BLaER1 (cell line): Measurements from ENCODE around the gene STK25.
"Not testable (repeated sequence)": the region's sequence is repeated elsewhere in the genome, so short reads cannot be mapped to it uniquely, and the experiment has no call there.

ENCODE experiments used
- H3K27ac ChIP-seq: shearing (Covaris generic); formaldehyde crosslinking; 2 replicates; pipeline ENCODE4 v1.8.1; 2022
- H3K27me3 ChIP-seq: shearing (Covaris generic); formaldehyde crosslinking; 2 replicates; pipeline ENCODE4 v1.8.1; 2022
- H3K36me3 ChIP-seq: shearing (Covaris generic); formaldehyde crosslinking; 2 replicates; pipeline ENCODE4 v1.8.1; 2022
- H3K4me1 ChIP-seq: shearing (Covaris generic); formaldehyde crosslinking; 2 replicates; pipeline ENCODE4 v1.8.1; 2022
- H3K4me2 ChIP-seq: shearing (Covaris generic); formaldehyde crosslinking; 2 replicates; pipeline ENCODE4 v1.8.1; 2022
- H3K4me3 ChIP-seq: shearing (Covaris generic); formaldehyde crosslinking; 2 replicates; pipeline ENCODE4 v1.8.1; 2022
- H3K9ac ChIP-seq: shearing (Covaris generic); formaldehyde crosslinking; 2 replicates; pipeline ENCODE4 v1.8.1; 2022
- H3K9me3 ChIP-seq: shearing (Covaris generic); formaldehyde crosslinking; 2 replicates; pipeline ENCODE4 v1.8.1; 2022
- H4K20me1 ChIP-seq: shearing (Covaris generic); formaldehyde crosslinking; 2 replicates; pipeline ENCODE4 v1.8.1; 2022
- Cebpa-rat ChIP-seq: shearing (Covaris generic); IDR thresholded peaks from 2 replicates; pipeline ENCODE4 v1.8.1; 2022

The STK25 gene

DNA sequence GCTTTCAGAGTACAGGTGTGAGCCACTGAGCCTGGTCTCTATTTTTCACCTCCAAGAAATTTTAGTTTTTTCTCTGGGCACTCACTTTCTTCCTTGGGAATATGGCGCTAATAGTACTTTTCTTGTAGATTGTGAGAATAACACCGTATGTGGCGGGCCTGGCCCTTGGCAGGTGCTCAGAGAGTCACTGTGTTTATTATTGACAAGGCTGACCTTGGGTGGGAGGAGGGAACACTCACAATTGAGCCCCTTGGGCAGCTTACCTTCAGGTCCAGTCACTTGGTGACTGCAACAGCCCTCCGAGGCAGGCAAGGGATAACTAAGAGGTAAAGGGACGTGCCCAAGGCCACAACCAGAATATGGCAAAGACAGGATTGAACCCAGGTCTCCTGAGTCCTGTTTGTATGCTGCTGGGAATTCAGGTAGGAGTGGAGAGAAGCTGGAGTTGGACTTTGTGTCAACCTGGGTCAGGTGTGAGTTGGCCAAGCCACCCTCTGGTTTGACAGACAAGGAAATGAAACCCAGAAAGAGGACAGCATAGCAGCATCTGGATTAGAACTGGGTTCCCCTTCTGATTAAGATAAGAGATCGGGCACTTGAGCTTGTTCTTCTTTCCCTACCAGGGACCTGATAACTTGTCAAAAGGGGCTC lies 2.8 kb upstream of the STK25 start:
- Histone ChIP-seq H3K4me2 (no peak overlapping the region), H3K4me3 (no peak overlapping the region), H3K36me3 (peaks cover 3% of the 10 kb centered on the region; the same call in 1 of the 2 replicates), H3K27me3 (no peaks in the 10 kb centered on the region), H3K27ac (no peak overlapping the region), H4K20me1 (peaks cover 18% of the 10 kb centered on the region), H3K9me3 (no peaks in the 10 kb centered on the region), H3K4me1 (peaks cover 21% of the 10 kb centered on the region), H3K9ac (no peak overlapping the region)
- TF ChIP-seq Cebpa-rat, result no peak

DNA sequence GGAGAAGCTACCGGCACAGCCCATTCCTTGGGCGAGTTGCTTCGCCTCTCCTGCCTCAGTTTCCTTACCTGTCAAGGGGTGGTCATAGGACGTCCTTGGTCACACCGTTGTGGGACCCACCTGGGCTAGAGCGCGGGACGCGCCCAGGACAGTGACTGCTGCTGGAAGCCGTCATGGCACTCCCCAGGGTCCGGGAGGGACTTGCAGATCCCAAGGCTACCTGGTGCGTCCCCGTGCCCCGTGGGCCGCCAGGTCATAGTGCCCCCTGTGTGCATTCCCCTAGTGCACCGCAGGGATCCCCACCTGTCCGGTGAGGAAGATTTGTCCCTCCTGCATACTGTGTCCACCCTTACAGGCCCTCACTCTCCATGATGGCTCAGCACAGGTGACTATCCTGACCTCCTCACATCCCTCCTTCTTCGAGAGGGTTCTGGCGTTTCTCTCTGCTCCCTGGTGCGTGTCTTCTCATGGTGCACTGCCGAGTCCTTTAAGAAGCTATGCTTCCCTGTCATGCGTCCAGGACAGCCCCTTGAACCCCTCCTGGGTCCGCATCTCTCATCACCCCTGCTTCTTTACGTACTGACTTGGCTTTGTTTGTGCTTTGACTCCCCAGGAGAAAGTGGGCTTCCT lies 886 bp upstream of the STK25 start:
- H4K20me1 ChIP-seq, result peaks cover 37% of the 10 kb centered on the region
- peak overlapping the region; percentile 88 for H3K27ac ChIP-seq
- peaks cover 22% of the 10 kb centered on the region for H3K36me3 ChIP-seq
- H3K4me2 ChIP-seq, result peak overlapping the region; percentile 94
- H3K9ac ChIP-seq, result peak overlapping the region; percentile 80
- no peaks in the 10 kb centered on the region for H3K9me3 ChIP-seq
- TF ChIP-seq Cebpa-rat, result no peak
- peak overlapping the region; percentile 92 for H3K4me3 ChIP-seq
- peaks cover 34% of the 10 kb centered on the region for H3K4me1 ChIP-seq
- no peaks in the 10 kb centered on the region for H3K27me3 ChIP-seq

DNA sequence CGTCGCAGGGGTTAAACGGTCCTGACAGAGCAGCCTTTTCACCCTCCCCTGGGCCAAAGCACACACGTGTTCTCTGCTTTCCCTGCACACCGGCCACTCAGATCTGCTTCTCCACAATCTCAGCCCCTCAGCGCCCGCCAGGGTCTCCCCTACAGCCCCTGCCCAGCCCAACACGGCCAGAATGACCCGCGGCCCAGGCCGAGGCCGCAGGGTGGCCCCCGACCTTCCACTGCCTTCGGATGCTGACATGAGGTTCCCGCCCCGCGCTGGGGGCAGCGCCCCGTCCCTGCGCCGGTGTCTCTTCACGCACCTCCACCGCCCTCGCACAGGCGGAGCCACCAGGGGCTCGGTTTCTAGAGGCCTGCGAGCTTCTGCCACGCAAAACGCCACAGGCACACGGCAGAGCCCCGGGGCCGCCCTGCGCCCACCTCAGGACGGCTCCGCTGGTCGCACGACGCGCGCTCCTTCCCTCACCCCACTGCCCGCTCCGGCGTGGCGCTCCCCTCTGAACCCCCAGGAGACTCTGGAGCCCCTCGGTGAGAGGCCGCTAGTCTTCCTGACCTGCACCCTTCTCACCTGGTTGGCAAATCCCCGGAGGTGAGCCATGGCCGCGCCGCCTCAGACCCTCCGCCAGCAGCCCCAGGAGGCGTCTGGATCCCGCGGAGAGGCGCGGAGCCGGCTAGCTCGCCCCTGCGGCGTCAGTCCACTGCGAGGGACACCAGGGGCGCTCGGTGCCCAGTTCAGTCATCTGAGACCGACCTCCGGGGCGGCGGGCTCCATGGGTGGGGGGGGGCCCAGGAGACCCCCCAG lies 749 bp downstream of the STK25 start:
- no peaks in the 10 kb centered on the region for H3K27me3 ChIP-seq
- H3K4me3 ChIP-seq, result peak overlapping the region; percentile 92
- no peak for TF ChIP-seq Cebpa-rat
- peaks cover 34% of the 10 kb centered on the region for H3K36me3 ChIP-seq
- peak overlapping the region; percentile 96 for H3K4me2 ChIP-seq
- H4K20me1 ChIP-seq, result peaks cover 52% of the 10 kb centered on the region
- H3K9me3 ChIP-seq, result no peaks in the 10 kb centered on the region
- peak overlapping the region; percentile 92 for H3K9ac ChIP-seq
- H3K4me1 ChIP-seq, result peaks cover 34% of the 10 kb centered on the region
- H3K27ac ChIP-seq, result peak overlapping the region; percentile 88

DNA sequence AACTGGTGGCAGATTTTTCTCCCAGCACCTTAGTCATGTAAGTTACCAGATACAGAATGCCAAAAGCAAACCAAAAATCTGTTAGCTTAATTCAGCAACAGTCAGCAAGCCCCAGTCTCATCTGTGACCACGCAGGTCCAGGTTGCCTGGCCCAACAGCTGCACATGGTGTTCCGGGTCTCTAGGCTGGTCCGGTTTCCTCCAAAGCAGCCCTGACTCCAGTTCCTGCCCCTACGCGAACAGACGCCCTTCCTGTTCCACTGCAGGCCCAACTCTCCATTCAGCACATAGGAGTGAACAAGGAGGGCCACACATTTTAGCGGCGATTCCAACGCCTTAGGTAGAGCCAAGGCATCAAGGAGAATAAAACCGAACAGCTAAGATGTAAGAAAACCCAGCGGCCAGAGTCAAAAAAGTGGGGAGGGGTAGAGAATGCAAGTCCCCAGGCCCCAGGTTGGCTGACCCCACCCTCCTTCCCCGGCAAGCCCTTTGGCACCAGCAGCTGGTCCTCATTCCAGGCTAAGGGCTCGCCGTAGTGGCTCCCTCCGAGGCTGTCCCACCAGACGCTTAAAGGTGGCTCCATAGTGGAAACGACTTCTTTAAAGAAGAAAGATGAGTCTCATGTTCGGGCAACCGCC lies 1.5 kb downstream of the STK25 start:
- peak overlapping the region; percentile 96 for H3K4me2 ChIP-seq
- H3K27me3 ChIP-seq, result no peaks in the 10 kb centered on the region
- no peak for TF ChIP-seq Cebpa-rat
- H3K4me3 ChIP-seq, result peak overlapping the region; percentile 92
- peak overlapping the region; percentile 92 for H3K9ac ChIP-seq
- peaks cover 34% of the 10 kb centered on the region for H3K4me1 ChIP-seq
- no peaks in the 10 kb centered on the region for H3K9me3 ChIP-seq
- H4K20me1 ChIP-seq, result peaks cover 60% of the 10 kb centered on the region
- peak overlapping the region; percentile 88; the same call in 1 of the 2 replicates for H3K27ac ChIP-seq
- H3K36me3 ChIP-seq, result peaks cover 41% of the 10 kb centered on the region

DNA sequence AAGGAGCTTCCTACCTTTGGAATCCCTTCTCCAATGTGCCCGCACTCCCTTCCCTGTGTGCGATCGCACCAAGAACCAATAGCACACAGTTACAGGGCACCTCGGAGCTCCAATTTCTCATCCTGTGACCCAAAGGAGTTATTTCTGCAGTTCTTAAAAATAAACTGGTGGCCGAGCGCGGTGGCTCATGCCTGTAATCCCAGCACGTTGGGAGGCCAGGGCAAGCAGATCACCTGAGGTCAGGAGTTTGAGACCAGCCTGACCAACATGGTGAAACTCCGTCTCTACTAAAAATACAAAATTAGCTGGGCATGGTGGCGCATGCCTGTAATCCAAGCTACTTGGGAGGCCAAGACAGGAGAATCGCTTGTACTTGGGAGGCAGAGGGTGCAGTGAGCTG lies 2.1 kb downstream of the STK25 start:
- not testable (repeated sequence) for H3K9me3 ChIP-seq, H3K4me3 ChIP-seq, H3K27me3 ChIP-seq, H3K27ac ChIP-seq
- peaks cover 65% of the 10 kb centered on the region for H4K20me1 ChIP-seq
- peak overlapping the region; percentile 92; the same call in 1 of the 2 replicates for H3K9ac ChIP-seq
- H3K4me1 ChIP-seq, result peaks cover 34% of the 10 kb centered on the region
- peak overlapping the region; percentile 96 for H3K4me2 ChIP-seq
- H3K36me3 ChIP-seq, result peaks cover 47% of the 10 kb centered on the region

DNA sequence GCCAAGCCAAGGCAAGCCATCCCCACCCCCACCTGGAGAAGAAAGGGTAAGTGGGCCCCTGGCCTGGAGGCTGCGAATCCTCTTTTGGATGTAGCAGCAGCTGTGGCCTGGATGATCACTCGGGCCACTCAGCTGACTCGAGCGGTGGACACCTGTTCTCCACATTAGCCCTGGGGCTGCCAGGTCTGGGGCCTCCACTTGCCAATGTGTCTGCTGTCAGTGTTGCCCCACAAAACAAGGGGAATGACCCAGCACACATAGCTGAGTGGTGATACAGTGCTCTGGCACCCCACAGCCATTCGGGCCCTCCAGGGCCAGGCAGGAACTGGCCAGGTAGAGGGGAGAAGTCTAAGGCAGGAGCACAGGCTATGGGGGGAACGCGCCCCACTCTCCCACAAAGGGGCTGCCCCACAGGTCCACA lies 2.6 kb downstream of the STK25 start:
- Histone ChIP-seq H3K4me2 (peak overlapping the region; percentile 96; the same call in 1 of the 2 replicates), H3K4me3 (no peak overlapping the region), H3K27ac (no peak overlapping the region), H3K9ac (no peak overlapping the region), H3K36me3 (peaks cover 52% of the 10 kb centered on the region), H3K4me1 (peaks cover 34% of the 10 kb centered on the region), H3K27me3 (no peaks in the 10 kb centered on the region), H4K20me1 (peaks cover 71% of the 10 kb centered on the region), H3K9me3 (no peaks in the 10 kb centered on the region)
- no peak for TF ChIP-seq Cebpa-rat

DNA sequence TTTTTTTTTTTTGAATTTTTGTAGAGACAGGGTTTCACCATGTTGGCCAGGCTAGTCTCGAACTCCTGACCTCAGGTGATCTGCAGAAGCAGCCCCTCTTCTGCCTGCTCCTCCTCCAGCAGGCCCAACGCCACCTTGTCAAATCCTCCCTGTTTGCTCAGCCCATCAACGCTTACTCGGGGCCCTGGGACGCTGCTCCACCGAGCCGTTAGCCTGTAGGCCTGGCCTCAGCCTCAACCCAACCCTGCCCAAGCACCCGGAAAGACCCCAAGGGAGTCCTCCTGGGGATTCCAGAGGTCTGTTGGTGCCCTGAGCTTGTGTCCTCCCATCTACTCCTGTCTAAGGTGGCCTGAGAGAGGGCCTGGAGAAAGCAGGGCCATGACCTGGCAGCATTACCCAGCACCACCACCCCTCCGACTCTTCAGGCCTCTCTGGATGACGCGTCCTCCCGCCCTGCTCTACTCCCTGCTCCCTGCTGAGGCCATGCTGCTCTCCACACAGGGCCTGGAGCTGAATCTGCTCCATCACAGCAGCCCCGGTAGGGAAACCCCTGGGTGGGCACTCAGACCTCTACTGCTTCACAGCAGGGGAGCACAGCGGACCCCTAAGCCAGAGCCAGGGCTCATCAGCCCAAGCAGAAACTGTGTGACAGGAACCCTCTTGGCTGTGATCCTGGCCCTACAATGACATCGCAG lies 3.2 kb downstream of the STK25 start:
- Histone ChIP-seq H3K9me3 (no peaks in the 10 kb centered on the region), H3K4me1 (peaks cover 34% of the 10 kb centered on the region), H3K27me3 (no peaks in the 10 kb centered on the region), H3K36me3 (peaks cover 58% of the 10 kb centered on the region), H4K20me1 (peaks cover 76% of the 10 kb centered on the region), H3K4me2 (0 out of 2 replicates have a peak overlapping the region, but pooled peaks have one; percentile 96), H3K27ac (no peak overlapping the region), H3K9ac (peak overlapping the region; percentile 15; the same call in 1 of the 2 replicates), H3K4me3 (no peak overlapping the region)
- no peak for TF ChIP-seq Cebpa-rat

DNA sequence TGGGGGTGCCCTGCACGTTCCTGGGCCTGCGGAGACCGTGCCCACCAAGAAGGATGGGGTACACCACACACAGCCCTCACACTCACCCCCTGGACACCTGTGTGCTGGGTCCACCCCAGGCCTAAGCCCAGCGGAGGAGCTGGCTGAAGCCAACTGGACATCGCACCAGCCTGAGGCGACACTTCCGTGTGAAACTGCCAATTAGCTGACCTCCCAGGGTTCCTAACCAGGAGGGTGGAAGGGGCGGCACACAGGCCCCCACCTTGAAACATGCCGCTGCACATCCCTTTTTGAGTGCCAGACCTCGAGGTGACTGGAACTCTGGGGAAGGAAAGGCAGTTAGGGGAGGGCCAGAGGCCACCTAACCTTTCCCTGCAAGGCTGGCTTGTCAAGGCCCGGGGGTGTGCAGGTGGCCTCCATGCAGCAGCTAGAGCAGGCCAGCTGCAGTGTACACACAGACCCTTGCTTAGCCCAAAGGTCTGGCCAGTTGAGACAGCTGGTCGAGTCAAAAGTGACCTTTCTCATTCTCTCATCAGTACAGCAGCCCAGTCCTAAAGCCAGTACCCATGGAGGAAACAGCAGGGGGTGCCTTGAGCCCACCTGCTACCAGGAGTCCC lies 4.5 kb downstream of the STK25 start:
- no peaks in the 10 kb centered on the region for H3K27me3 ChIP-seq
- no peak overlapping the region for H3K4me3 ChIP-seq
- no peak for TF ChIP-seq Cebpa-rat
- peaks cover 26% of the 10 kb centered on the region for H3K4me1 ChIP-seq
- H3K27ac ChIP-seq, result no peak overlapping the region
- no peaks in the 10 kb centered on the region for H3K9me3 ChIP-seq
- H3K9ac ChIP-seq, result no peak overlapping the region
- peaks cover 71% of the 10 kb centered on the region for H3K36me3 ChIP-seq
- H3K4me2 ChIP-seq, result no peak overlapping the region
- peaks cover 90% of the 10 kb centered on the region for H4K20me1 ChIP-seq

DNA sequence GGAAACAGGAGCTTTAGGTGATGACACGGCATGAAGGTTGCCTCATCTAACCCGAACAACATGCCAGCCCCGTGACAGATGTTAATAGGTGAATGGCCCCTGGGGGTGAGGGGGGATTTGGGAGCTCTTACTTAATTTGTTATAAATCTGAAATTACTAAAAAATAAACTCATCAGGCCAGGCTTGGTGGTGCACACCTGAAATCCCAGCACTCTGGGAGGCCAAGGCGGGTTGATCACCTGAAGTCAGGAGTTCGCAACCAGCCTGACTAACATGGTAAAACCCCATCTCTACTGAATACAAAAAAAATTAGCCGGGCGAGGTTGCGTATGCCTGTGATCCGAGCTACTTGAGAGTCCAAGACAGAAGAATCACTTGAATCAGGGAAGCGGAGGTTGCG lies 6.1 kb downstream of the STK25 start:
- Histone ChIP-seq H3K4me3 (no peak overlapping the region), H3K36me3 (peaks cover 87% of the 10 kb centered on the region), H3K27me3 (no peaks in the 10 kb centered on the region), H3K4me2 (no peak overlapping the region), H4K20me1 (peaks cover 99% of the 10 kb centered on the region), H3K9ac (no peak overlapping the region), H3K9me3 (no peaks in the 10 kb centered on the region), H3K4me1 (peaks cover 23% of the 10 kb centered on the region), H3K27ac (no peak overlapping the region)
- no peak for TF ChIP-seq Cebpa-rat
